Heart left ventricle (tissue), 16 donors: ENCODE results near the gene RNPEPL1. TPM values are rescaled to one million over a fixed set of nuclear protein-coding genes. Genes with fewer than 3 reads are reported as not detected.
A peak's percentile ranks its signal among the peaks of the same experiment; 100 is the strongest.

Source experiments
- ATAC-seq, 4 donors: fragments of 200-7000 bp; cut with Tn5 transposase; one replicate each; pipeline ENCODE4 v1.9.1; 2020 to 2022; ENCODE audit warnings: moderate library complexity in 4 of 4, mild to moderate bottlenecking in 3 of 4, moderate number of reproducible peaks in 1 of 4
- DNase-seq, 5 donors: peaks; one replicate each; pipeline ENCODE4 v3.0.0-alpha.2; 2020
- H3K27ac ChIP-seq, 12 donors: fragments of 200-600 bp; sonication (generic) in 4 of 12; one replicate each; pipeline versions ENCODE4 v1.5.0 to v1.8.0; 2016 to 2022; ENCODE audit warnings: mild to moderate bottlenecking in 2 of 12
- H3K27me3 ChIP-seq, 9 donors: fragments of 200-600 bp; sonication (generic) in 2 of 9; one replicate each; pipeline versions ENCODE4 v1.5.1 to v1.8.0; 2016 to 2022; ENCODE audit warnings: mild to moderate bottlenecking in 3 of 9
- H3K36me3 ChIP-seq, 9 donors: fragments of 200-600 bp; sonication (generic) in 2 of 9; one replicate each; pipeline versions ENCODE4 v1.5.0 to v1.8.0; 2018 to 2022; ENCODE audit warnings: mild to moderate bottlenecking in 2 of 9
- H3K4me1 ChIP-seq, 12 donors: fragments of 200-600 bp; sonication (generic) in 4 of 12; one replicate each; pipeline versions ENCODE4 v1.5.0 to v1.8.0; 2016 to 2022; ENCODE audit warnings: mild to moderate bottlenecking in 3 of 12
- H3K4me3 ChIP-seq, 12 donors: fragments of 200-600 bp; sonication (generic) in 4 of 12; one replicate each; pipeline versions ENCODE4 v1.5.0 to v1.8.0; 2017 to 2022; ENCODE audit warnings: mild to moderate bottlenecking in 9 of 12, moderate library complexity in 4 of 12
- H3K9me3 ChIP-seq, 12 donors: fragments of 200-600 bp; sonication (generic) in 4 of 12; one replicate each; pipeline versions ENCODE4 v1.5.0 to v1.8.0; 2016 to 2022; ENCODE audit warnings: mild to moderate bottlenecking in 1 of 12
- POLR2A ChIP-seq, 2 donors: fragments of 450-650 bp; IDR thresholded peaks; one replicate each; pipeline ENCODE4 v1.6.1; 2017; ENCODE audit warnings: antibody characterized with exemption in 2 of 2, mild to moderate bottlenecking in 2 of 2, moderate library complexity in 2 of 2
- WGBS, 4 donors: extraction: QIAGEN DNeasy Blood & Tissue Kit in 2 of 4; methylation state at CpG; one replicate each; pipeline versions ENCODE4 v1.1.5 to v1.1.7; 2013 to 2018; 5-methylcytosine and 5-hydroxymethylcytosine counted together
- intact Hi-C, 10 donors: fragments of 100-400 bp; cut with DNase I; formaldehyde crosslinking; loops; one replicate each; pipeline versions ENCODE4 v1.11.1 to v1.14.2; 2022
- polyA plus RNA-seq, 2 donors: library from polyadenylated mRNA; stranded (reverse); fragments of 200-250 nt; gene quantifications; one replicate each; pipeline ENCODE4 v1.2.3, GENCODE V29; 2013
- total RNA-seq, 9 donors: library from RNA; depleted of rRNA in 2 of 9; stranded (reverse); fragments of >200 nt in 2 of 9; fragmentation: NEBNext Ultra II Directional in 3 of 9; extraction: Animal tissue kit (Norgen Biotek cat#: 25700) in 3 of 9; gene quantifications; one replicate each; pipeline versions ENCODE4 v1.1.0 to v1.2.4, GENCODE V29; 2016 to 2023
- TF ChIP-seq, protein P1 (sequence below), 12 donors: fragments of 200-600 bp; sonication (generic) in 4 of 12; IDR thresholded peaks; one replicate each; pipeline versions ENCODE4 v1.5.0 to v1.8.0; 2018 to 2022; ENCODE audit warnings: antibody characterized with exemption in 12 of 12, mild to moderate bottlenecking in 5 of 12
- donor health status: ischemic (EF 13 %, LVEDD 7.1; RV severe dilation, severe dysfunction).
- donor health status: healthy with polysubstance abuse.
- donor health status: DM: no; HTN: yes; CAD: no.
- donor health status: DM: no; HTN: no; CAD: no.
- donor health status: ischemic (EF 25% LVEDD 6.9; RV normal size, moderate dysfunction).
- donor health status: ischemic (EF 25% LVEDD 5.7; RV mildly dilated, moderate dysfunction).
- donor health status: healthy.
- donor health status: DM: yes; HTN: yes; CAD: no.
- donor health status: ischemic (EF 35%, LVEDD 5.7; RV mildly dilated, moderate dysfunction).
- donor health status: nonischemic (EF 11% LVEDD 7.7; RV severe dilation, severe dysfunction).
- donor health status: DM: yes; HTN: yes; CAD: no.
- donor health status: PGD.
- donor health status: ischemic (EF 29% LVEDD 5.4; RV normal size, mild dysfunction).
- donor health status: nonischemic (EF 23%, LVEDD 6.1; RV moderate dilation, normal function).

RNPEPL1 gene
- total and polyA plus RNA-seq, 11 donors = 67.5 to 206 (median 91.0) TPM

DNA sequence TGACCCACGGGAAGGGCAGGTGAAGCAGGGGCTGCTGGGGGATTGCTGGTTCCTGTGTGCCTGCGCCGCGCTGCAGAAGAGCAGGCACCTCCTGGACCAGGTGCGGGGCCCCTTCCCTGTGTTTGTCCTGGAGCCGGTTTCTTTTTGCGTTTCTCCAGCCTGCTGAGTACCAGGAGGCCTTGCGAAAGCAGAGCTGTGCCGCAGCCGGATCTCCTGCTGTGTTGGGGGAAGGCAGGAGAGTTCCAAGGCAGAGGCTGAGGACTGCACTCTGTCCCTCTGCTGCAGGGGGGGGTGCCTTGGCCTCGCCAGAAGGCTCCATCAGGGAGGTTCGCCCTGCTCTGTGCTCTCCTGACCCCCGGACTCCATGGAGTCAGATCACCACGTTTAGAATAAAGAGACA is 21.1 kb downstream of the RNPEPL1 start:
- DNase-seq (peak in 1 of 5 donors; percentile 19), ATAC-seq (no peak)
- H3K36me3 ChIP-seq = peaks cover 0 to 40% (median 22%) of the 10 kb centered on the region in 9 donors
- intact Hi-C loops = loop anchor here in 1 of 10 donors (10.0 kb wide), 1 partner anchor 355 kb away; no protein-coding TSS in a partner anchor
- peaks cover 7 to 75% (median 41%) of the 10 kb centered on the region in 12 donors for H3K4me1 ChIP-seq
- TF ChIP-seq, protein P1, sequence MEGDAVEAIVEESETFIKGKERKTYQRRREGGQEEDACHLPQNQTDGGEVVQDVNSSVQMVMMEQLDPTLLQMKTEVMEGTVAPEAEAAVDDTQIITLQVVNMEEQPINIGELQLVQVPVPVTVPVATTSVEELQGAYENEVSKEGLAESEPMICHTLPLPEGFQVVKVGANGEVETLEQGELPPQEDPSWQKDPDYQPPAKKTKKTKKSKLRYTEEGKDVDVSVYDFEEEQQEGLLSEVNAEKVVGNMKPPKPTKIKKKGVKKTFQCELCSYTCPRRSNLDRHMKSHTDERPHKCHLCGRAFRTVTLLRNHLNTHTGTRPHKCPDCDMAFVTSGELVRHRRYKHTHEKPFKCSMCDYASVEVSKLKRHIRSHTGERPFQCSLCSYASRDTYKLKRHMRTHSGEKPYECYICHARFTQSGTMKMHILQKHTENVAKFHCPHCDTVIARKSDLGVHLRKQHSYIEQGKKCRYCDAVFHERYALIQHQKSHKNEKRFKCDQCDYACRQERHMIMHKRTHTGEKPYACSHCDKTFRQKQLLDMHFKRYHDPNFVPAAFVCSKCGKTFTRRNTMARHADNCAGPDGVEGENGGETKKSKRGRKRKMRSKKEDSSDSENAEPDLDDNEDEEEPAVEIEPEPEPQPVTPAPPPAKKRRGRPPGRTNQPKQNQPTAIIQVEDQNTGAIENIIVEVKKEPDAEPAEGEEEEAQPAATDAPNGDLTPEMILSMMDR (IDR thresholded peaks at IDR 0.05) = no peak
- TF ChIP-seq POLR2A (IDR thresholded peaks at IDR 0.05) = no peak
- no peaks in the 10 kb centered on the region for H3K27me3 ChIP-seq
- H3K4me3 ChIP-seq = no peak overlapping the region
- 79 to 86% (median 84%) methylated on average over 9 to 14 of the region's 14 CpGs for WGBS, 4 donors
- H3K9me3 ChIP-seq = no peaks in the 10 kb centered on the region
- H3K27ac ChIP-seq = peak overlapping the region in 4 of 12 donors; percentile 25 to 75 (median 46)

DNA sequence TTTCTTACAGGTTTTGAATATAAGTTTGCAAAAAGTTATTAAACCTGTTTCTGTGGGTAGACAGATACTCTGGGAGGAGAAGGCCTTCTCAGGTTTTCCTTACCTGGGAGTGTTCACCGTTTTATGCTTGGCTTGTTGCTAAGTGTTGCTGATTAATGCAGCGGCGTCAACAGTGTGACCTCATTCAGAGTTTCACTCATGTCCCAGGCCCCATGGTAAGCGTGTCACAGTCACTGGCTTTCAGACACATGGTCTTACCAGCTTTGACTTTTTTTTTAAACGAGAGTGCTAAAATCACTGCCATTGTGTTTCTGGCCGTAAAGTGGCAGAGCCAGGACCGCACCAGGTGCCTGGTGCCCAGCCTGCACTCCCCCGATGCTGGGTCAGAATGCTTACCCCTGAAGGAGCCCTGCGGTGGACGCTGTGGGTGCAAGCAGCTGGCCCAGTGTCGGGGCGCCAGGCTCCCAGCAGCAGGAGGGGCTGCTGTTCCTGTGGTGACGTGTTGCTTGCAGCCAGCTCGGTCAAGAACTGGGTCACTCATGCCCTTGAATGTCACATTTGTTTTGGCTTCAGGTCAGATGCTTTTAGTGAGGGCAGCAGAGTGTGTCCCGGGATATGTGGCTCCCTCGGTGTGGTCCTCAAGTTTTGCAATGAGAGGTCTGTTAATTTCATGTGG is 21.7 kb downstream of the RNPEPL1 start:
- DNase-seq (peak in 2 of 5 donors; percentile 25 to 51), ATAC-seq (no peak)
- Histone ChIP-seq H3K4me3 (no peak overlapping the region), H3K36me3 (peaks cover 0 to 41% (median 22%) of the 10 kb centered on the region in 9 donors), H3K4me1 (peaks cover 4 to 75% (median 40%) of the 10 kb centered on the region in 12 donors), H3K27me3 (no peaks in the 10 kb centered on the region), H3K9me3 (no peaks in the 10 kb centered on the region), H3K27ac (peak overlapping the region in 4 of 12 donors; percentile 25 to 75 (median 46))
- 43 to 71% (median 67%) methylated on average over 10 to 16 of the region's 16 CpGs for WGBS, 4 donors
- intact Hi-C loops = loop anchor here in 2 of 10 donors (10.0 kb wide), 2 partner anchors 115 to 355 kb away; no protein-coding TSS in a partner anchor
- TF ChIP-seq POLR2A (IDR thresholded peaks at IDR 0.05) = no peak
- TF ChIP-seq, protein P1 (IDR thresholded peaks at IDR 0.05) = no peak

DNA sequence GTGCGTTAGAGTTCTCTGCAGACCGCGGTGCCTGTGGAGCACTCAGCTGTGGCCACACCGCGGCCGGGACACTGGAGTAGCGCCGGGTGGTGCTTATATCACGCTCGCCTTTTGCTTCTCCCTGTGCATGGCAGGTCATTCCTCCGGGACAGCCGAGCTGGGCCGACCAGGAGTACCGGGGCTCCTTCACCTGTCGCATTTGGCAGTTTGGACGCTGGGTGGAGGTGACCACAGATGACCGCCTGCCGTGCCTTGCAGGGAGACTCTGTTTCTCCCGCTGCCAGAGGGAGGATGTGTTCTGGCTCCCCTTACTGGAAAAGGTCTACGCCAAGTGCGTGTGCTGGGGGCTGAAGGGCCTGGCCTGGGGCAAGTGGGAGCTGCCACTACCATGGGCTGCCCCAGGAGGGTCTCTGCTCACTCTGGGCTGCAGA is 22.4 kb downstream of the RNPEPL1 start:
- peaks cover 0 to 46% (median 26%) of the 10 kb centered on the region in 9 donors for H3K36me3 ChIP-seq
- 94 to 97% (median 96%) methylated on average over 21 of the region's 21 CpGs for WGBS, 4 donors
- H3K4me3 ChIP-seq = no peak overlapping the region
- intact Hi-C loops = loop anchor here in 1 of 10 donors (10.0 kb wide), 1 partner anchor 114 kb away; no protein-coding TSS in a partner anchor
- peaks cover 0 to 75% (median 40%) of the 10 kb centered on the region in 12 donors for H3K4me1 ChIP-seq
- TF ChIP-seq POLR2A (IDR thresholded peaks at IDR 0.05) = no peak
- TF ChIP-seq, protein P1 (IDR thresholded peaks at IDR 0.05) = no peak
- peak overlapping the region in 2 of 12 donors; percentile 61 to 75 for H3K27ac ChIP-seq
- no peaks in the 10 kb centered on the region for H3K27me3 ChIP-seq
- ATAC-seq (no peak), DNase-seq (peak in 1 of 5 donors; percentile 27)
- no peaks in the 10 kb centered on the region for H3K9me3 ChIP-seq

DNA sequence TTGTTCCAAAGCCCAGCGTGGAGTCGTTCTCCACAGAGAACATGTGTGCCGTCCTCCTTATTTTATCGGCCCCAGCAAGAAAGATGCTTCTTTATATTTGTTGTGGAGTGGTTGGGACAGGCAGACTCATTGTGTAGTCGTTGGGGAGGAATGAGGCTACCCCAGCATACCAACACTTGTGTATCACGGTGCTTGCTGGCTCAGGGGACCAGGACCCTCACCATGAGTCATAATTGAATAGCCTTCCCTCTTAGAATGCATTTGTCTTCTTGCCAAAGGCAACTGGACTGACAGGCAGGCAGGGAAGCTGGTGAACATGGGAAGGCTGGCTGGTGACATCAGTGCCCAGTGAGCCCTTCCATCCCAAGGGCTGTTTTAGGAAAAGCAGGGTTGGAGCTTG is 22.9 kb downstream of the RNPEPL1 start:
- WGBS, 4 donors = 76 to 91% (median 84%) methylated on average over 6 of the region's 6 CpGs
- no peaks in the 10 kb centered on the region for H3K9me3 ChIP-seq
- peaks cover 0 to 78% (median 42%) of the 10 kb centered on the region in 12 donors for H3K4me1 ChIP-seq
- DNase-seq = no peak
- peak overlapping the region in 2 of 12 donors; percentile 61 to 75 for H3K27ac ChIP-seq
- H3K36me3 ChIP-seq = peaks cover 0 to 51% (median 29%) of the 10 kb centered on the region in 9 donors
- intact Hi-C loops = loop anchor here in 1 of 10 donors (10.0 kb wide), 1 partner anchor 114 kb away; no protein-coding TSS in a partner anchor
- no peaks in the 10 kb centered on the region for H3K27me3 ChIP-seq
- ATAC-seq = no peak
- no peak overlapping the region for H3K4me3 ChIP-seq
- TF ChIP-seq, protein P1 (IDR thresholded peaks at IDR 0.05) = no peak
- TF ChIP-seq POLR2A (IDR thresholded peaks at IDR 0.05) = no peak
